Epithelial cell of prostate (primary cell): Measurements from ENCODE around the gene CELF3.
A peak's percentile ranks its signal among the peaks of the same experiment; 100 is the strongest.

Source experiments
- DNase-seq: peaks from one replicate; pipeline ENCODE4 v3.0.0-alpha.2; 2011; ENCODE audit warnings: low read depth, low spot score
- H3K27ac ChIP-seq: fragments of 450-650 bp; 2 replicates; pipeline ENCODE4 v1.5.1; 2017; ENCODE audit warnings: mild to moderate bottlenecking

Gene CELF3

DNA sequence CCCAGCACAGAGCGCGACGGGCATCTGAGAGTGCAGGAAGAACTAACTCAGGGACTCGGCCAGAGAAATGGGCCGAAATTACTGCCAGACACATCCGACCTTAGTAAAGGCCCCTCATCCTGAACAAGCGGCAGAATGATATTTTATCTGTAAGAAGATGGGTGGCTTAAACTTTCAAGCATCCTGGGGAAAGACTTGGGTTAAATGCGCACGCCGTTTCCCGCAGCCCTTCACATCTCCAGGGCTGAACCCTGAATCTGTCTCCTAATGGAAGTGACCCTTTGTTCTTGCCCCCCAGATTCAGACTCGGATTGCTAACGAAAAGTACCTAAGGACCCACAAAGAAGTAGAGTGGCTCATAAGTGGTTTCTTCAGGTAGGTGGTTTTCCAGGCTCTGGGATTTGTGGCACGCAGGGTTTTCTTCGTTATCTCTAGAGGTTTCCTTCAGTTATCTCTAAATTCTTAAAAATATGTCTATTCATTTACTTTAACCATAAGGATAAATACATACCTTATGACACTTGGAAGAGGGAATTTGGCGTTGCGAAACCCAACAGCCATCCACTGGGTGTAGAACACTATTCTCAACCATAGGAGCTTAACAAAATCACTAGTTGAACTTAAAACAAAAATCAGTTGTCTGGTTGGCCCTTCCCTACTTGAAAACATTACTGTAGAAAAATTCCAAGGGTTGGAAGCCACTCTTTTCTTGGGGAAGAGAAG lies 5.3 kb upstream of the CELF3 start:
- H3K27ac ChIP-seq = no peak overlapping the region
- DNase-seq = no peak

DNA sequence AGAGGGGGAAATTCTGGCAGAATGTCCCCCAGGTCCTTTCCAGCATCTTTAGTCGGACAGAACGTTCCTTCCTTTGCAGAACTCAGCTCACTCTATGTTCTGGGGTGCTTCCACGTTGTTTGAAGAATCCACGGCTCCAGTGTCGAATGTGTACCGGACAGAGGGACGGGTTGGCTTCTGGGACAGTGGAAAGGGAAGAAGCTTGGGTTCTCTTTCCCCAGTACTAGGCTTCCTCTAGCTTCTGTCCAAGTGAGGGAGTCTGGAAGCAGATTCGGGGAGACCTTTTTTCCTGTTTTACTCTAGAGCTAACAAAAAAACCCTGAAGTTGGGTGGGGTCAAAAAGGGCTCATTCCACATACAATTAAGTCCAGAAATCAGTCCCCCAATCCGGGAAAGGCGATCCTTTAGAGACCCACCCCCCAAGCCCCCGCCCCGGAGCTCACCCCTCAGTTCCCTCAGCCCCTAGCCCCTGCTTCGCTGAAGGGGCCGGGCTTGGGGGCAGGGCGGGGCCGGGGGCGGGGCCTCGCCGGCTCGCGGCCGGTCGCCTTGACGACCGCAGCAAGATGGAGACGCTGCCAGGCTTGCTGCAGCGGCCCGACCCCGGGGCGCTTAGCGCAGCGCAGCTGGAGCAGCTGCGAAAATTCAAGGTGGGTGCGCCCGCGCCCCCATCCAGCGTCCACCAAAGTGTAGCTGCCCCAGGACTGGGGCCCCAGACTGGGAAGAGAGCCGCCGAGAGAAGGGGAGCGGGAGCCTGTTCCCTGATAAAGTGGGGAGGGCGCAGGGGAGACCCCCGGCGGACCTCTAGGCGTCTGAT lies 4.6 kb upstream of the CELF3 start, which contains the start of gene RIIAD1:
RIIAD1 (plus strand) TSS at position 549 of the 814 bp plus-strand sequence; CDS start at position 564, 15 bp downstream.
- DNase-seq = no peak
- no peak within 1 kb of the TSS for H3K27ac ChIP-seq

GRCh38 chr1:151720554-151720953 lies 4.0 kb upstream of the CELF3 start:
- no peak overlapping the region for H3K27ac ChIP-seq
- DNase-seq = no peak

DNA sequence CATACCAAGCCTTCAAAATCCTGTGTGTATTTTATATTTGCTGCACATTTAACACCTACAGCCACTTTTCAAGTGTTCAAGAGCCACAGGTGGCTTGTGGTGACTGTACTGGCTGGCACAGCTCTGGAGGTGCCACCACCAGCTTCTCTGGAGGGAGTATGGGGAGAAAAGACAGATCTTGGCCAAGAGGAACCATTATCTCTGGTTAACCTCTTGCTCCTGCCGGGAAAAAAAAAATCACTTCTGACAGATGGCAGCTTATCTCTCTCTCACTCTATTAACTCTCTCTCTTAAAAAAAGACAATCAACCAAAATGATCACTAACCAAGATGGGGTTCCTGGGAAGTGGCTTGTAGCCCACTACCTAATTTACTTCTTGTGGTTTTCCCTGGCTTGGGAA lies 3.5 kb upstream of the CELF3 start:
- no peak overlapping the region for H3K27ac ChIP-seq
- no peak for DNase-seq

- no peak for DNase-seq
- no peak overlapping the region for H3K27ac ChIP-seq
Observed at GRCh38 chr1:151718666-151719065, 2.1 kb upstream of the CELF3 start.

GRCh38 chr1:151718011-151718431 lies 1.4 kb upstream of the CELF3 start:
- no peak overlapping the region for H3K27ac ChIP-seq
- no peak for DNase-seq

- H3K27ac ChIP-seq = no peak overlapping the region
- DNase-seq = no peak
Observed at GRCh38 chr1:151716405-151716762, 219 bp downstream of the CELF3 start.

GRCh38 chr1:151715726-151716404 lies 738 bp downstream of the CELF3 start:
- DNase-seq = no peak
- H3K27ac ChIP-seq = no peak overlapping the region

DNA sequence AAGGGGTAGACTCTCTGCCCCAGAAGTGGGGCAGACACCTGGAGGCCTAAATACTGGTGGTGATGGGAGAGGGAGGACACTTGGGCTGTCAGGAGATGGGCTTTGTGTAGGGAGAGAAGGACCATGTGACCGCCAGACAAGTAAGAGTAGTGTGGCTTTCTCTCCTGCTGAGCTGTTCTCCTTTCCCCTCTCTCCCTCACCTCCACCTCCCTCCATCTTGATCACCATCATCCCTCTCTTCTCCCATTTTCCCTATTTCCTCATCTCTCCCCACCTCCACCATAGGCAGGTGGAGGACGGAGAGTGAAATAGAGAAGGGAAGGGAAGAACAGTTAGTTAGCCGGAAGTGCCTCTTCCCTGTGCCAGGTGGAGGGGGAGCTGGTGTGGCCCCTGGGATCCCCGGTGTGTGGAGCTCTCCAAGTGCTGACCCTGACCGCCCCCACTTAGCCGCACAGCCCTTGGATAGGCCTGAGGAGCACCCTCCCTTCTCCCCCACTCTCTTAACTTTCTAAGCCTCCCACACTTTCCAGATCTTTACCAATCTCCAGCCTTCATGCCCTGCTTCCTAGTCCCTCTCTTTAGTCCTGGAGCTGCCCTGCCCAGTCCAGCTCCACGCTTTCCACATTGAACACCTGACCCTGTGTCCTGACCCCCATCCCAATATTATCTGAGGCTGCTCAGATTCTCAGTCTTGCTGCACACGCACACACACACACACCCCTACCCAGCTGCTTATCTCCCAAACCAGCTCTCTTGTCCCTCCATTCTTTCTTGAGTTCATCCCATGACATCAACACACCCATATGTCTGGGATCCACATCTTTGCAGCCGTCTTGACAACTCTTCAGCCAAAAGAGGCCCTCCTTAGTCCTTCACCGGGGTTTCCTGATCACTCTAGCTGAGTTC lies 1.5 kb downstream of the CELF3 start:
- H3K27ac ChIP-seq = no peak overlapping the region
- DNase-seq = no peak

- DNase-seq = peak; percentile 12
- no peak overlapping the region for H3K27ac ChIP-seq
Observed at GRCh38 chr1:151713874-151714273, 2.7 kb downstream of the CELF3 start.

- H3K27ac ChIP-seq = no peak overlapping the region
- DNase-seq = no peak
Observed at GRCh38 chr1:151713044-151713443, 3.6 kb downstream of the CELF3 start.

GRCh38 chr1:151711951-151712350 lies 4.7 kb downstream of the CELF3 start:
- no peak overlapping the region for H3K27ac ChIP-seq
- no peak for DNase-seq

DNA sequence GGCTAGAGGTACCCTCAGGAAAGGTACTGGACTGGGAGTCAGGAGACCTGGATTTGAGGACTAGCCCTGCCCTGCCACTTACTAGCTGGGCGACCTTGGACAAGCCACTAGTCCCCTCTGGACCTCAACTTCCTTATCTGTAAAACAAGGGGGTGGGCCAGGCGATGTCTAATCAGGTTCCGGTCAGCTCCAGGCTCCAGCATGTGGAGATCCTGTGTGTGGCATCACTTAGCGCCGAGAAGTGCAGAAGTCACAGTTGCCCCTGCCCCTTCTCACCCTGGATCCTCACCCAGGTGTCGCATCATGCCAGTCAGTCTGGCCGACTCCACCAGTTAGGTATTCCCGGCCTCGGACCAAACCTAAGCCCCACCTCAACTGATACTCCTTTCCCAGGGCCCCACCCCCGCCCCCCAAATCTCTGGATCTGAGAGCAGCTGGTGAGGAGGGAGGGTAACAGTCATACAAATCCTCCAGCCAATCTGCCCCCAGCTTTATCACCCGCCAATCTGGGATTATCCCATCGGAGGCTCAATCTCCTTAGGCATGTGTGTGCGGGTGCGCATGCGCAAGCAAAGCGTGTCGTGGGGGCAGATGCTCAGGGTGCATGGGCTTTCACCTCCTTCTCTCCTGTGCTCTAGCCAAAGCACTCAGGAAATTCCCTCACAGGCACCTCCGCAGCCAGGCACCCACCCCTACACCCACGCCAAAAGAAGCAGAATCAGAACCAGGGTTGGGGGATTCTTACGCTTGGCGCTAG lies 5.4 kb downstream of the CELF3 start:
- no peak for DNase-seq
- no peak overlapping the region for H3K27ac ChIP-seq

GRCh38 chr1:151710187-151710840 lies 6.3 kb downstream of the CELF3 start:
- no peak for DNase-seq
- H3K27ac ChIP-seq = no peak overlapping the region

GRCh38 chr1:151708891-151709290 lies 7.7 kb downstream of the CELF3 start:
- no peak overlapping the region for H3K27ac ChIP-seq

DNA sequence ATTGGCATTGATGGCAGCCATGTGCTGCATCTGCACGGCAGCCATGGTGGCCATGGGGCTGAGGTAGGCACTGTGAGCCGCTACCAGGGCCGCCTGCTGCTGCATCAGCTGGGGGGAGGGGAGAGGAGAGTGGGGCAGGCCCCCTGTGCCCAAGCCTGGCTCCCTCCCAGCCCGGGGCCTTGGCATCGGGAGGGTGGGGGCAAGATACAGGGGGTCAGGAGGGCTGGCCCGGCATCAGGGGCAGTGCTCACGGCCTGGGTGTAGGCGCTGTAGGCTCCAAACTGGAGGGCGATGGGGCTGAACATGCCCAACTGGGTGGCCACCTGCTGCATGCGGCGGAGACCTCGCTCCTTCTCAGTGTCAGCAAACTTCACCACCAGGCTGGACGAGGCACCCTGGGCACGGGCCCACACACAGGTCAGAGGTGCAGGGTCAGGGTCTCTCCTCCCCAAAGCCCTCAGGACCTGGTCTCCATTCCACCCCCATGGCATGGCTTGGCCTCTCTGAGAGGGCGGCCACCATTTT lies 9.0 kb downstream of the CELF3 start:
- no peak for DNase-seq
- no peak overlapping the region for H3K27ac ChIP-seq

More at GRCh38 chr1:151708891-151709290, 7.7 kb downstream of the CELF3 start:
- DNase-seq = no peak

DNA sequence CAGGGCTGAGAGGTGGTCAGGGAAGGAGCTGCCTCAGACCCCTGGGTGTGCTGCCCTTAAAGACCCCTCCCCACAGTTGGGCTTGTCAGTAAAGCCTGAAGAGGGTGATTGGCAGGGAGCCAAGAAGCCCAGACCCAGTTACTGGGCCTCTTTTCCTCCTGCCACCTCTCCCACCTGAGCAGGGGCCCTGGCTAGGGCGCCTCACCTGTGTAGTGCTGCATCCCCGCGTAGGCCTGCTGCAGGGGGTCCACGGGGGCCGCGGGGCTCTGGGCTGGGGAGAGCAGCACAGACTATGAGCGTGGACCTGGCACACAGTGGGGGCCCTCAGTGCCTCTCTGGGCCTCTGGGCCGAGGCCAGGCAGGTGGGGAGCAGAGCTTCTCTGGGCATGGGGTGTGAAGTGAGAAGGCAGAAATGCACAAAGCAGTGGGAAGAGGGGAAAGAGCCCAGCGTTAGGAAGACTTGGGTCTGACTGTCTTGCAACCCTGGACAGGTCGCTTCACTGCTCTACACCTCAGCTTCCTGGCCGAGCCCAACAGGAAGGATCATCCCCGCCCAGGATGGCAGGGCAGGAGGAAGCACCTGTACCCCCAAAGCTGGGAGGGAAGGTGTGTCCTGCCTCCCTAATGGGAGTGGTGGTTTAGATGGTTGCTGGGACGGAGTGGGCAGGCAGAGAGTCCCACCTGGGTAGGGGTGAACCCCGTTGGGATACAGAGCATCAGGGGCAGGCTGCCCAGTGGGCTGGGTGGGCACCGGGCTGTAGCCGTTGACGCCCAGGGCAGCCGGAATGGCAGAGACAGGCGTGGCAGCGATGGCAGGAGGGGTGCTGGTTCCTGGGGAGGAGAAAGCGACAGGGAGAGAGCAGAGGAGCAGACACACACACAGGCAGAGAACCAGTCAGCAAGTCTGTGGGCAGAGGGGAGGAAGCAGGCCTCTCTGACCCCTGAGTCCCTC lies 9.9 kb downstream of the CELF3 start:
- no peak for DNase-seq
- no peak overlapping the region for H3K27ac ChIP-seq
